ENCODE results near the gene C10orf95.

The C10orf95 gene

GRCh38 chr10:102433619-102434046, 17.7 kb downstream of the C10orf95 start:
- Histone ChIP-seq H3K9me3 (ENCODE audit: insufficient read depth, low read depth, low read length) (no peaks in the 10 kb centered on the region), H3K79me1 (ENCODE audit: low read length) (peaks cover 6% of the 10 kb centered on the region), H3K9ac (ENCODE audit: low read length) (no peak overlapping the region), H3K23ac (ENCODE audit: low read length) (no peak overlapping the region), H3K27me3 (ENCODE audit: insufficient read depth, low read length) (no peaks in the 10 kb centered on the region), H3K4ac (ENCODE audit: low read depth, low read length) (no peak overlapping the region), H4K8ac (ENCODE audit: low read depth, low read length) (no peak overlapping the region), H2BK12ac (ENCODE audit: low read length) (no peak overlapping the region), H3K14ac (ENCODE audit: low read length) (no peak overlapping the region), H4K12ac (ENCODE audit: low read depth, low read length) (no peak overlapping the region), H2BK120ac (ENCODE audit: insufficient read depth, low read length, poor library complexity) (no peak overlapping the region), H2AK5ac (ENCODE audit: low read length) (no peak overlapping the region), H3K4me2 (ENCODE audit: low read length) (no peak overlapping the region), H3K18ac (ENCODE audit: low read length) (no peak overlapping the region), H3K79me2 (ENCODE audit: control insufficient read depth, insufficient read depth, low read length, poor library complexity) (peaks cover 4% of the 10 kb centered on the region), H3K27ac (ENCODE audit: low read depth, low read length) (no peak overlapping the region), H3K4me1 (ENCODE audit: control insufficient read depth in 1 of 2, insufficient read depth in 2 of 2, low read length in 2 of 2) (peaks cover 10 to 24% of the 10 kb centered on the region in 2 experiments), H3K4me3 (ENCODE audit: low read depth, low read length) (no peak overlapping the region), H3K36me3 (ENCODE audit: control insufficient read depth in 1 of 2, insufficient read depth in 2 of 2, low read length in 2 of 2) (no peaks in the 10 kb centered on the region), H2BK5ac (ENCODE audit: low read depth, low read length, poor library complexity) (no peak overlapping the region), H2AFZ (ENCODE audit: insufficient read depth, low read length, poor library complexity) (no peak overlapping the region), H4K91ac (ENCODE audit: low read depth, low read length) (no peak overlapping the region)
- WGBS (ENCODE audit: extremely low coverage, insufficient coverage, insufficient read length), result no CpG with 5 or more reads among the region's 5 CpGs
- no peak for DNase-seq

GRCh38 chr10:102432162-102432950, 19.0 kb downstream of the C10orf95 start, which contains the start of gene CUEDC2:
TSS of gene CUEDC2 (minus strand) at chr10:102432574. CDS start at chr10:102425188, 7,386 bp downstream.
- Histone ChIP-seq H3K14ac (ENCODE audit: low read length) (peak within 1 kb of the TSS; percentile 71), H4K12ac (ENCODE audit: low read depth, low read length) (peak within 1 kb of the TSS; percentile 92), H3K4me2 (ENCODE audit: low read length) (peak within 1 kb of the TSS; percentile 91), H3K27ac (ENCODE audit: low read depth, low read length) (no peak within 1 kb of the TSS), H3K79me2 (ENCODE audit: control insufficient read depth, insufficient read depth, low read length, poor library complexity) (peaks cover 4% of the 10 kb centered on the region), H3K9ac (ENCODE audit: low read length) (peak within 1 kb of the TSS; percentile 88), H3K4me1 (ENCODE audit: control insufficient read depth in 1 of 2, insufficient read depth in 2 of 2, low read length in 2 of 2) (peaks cover 10 to 24% of the 10 kb centered on the region in 2 experiments), H2AFZ (ENCODE audit: insufficient read depth, low read length, poor library complexity) (peak within 1 kb of the TSS; percentile 27), H3K27me3 (ENCODE audit: insufficient read depth, low read length) (no peaks in the 10 kb centered on the region), H3K23ac (ENCODE audit: low read length) (no peak within 1 kb of the TSS), H2BK120ac (ENCODE audit: insufficient read depth, low read length, poor library complexity) (peak within 1 kb of the TSS; percentile 18), H3K18ac (ENCODE audit: low read length) (peak within 1 kb of the TSS; percentile 90), H2AK5ac (ENCODE audit: low read length) (peak within 1 kb of the TSS; percentile 70), H3K4ac (ENCODE audit: low read depth, low read length) (peak within 1 kb of the TSS; percentile 37), H3K9me3 (ENCODE audit: insufficient read depth, low read depth, low read length) (no peaks in the 10 kb centered on the region), H3K36me3 (ENCODE audit: control insufficient read depth in 1 of 2, insufficient read depth in 2 of 2, low read length in 2 of 2) (no peaks in the 10 kb centered on the region), H2BK5ac (ENCODE audit: low read depth, low read length, poor library complexity) (peak within 1 kb of the TSS; percentile 41), H3K4me3 (ENCODE audit: low read depth, low read length) (peak within 1 kb of the TSS; percentile 88), H3K79me1 (ENCODE audit: low read length) (peaks cover 6% of the 10 kb centered on the region), H2BK12ac (ENCODE audit: low read length) (peak within 1 kb of the TSS; percentile 20), H4K8ac (ENCODE audit: low read depth, low read length) (peak within 1 kb of the TSS; percentile 66), H4K91ac (ENCODE audit: low read depth, low read length) (peak within 1 kb of the TSS; percentile 64)
- WGBS (ENCODE audit: extremely low coverage, insufficient coverage, insufficient read length), result no CpG with 5 or more reads among the region's 52 CpGs
- peak; percentile 96 to 99 for DNase-seq

GRCh38 chr10:102431452-102432124, 19.8 kb downstream of the C10orf95 start:
- no peaks in the 10 kb centered on the region for H3K36me3 ChIP-seq (ENCODE audit: control insufficient read depth in 1 of 2, insufficient read depth in 2 of 2, low read length in 2 of 2)
- peaks cover 4% of the 10 kb centered on the region for H3K79me2 ChIP-seq (ENCODE audit: control insufficient read depth, insufficient read depth, low read length, poor library complexity)
- peaks cover 10 to 24% of the 10 kb centered on the region in 2 experiments for H3K4me1 ChIP-seq (ENCODE audit: control insufficient read depth in 1 of 2, insufficient read depth in 2 of 2, low read length in 2 of 2)
- H2BK5ac ChIP-seq (ENCODE audit: low read depth, low read length, poor library complexity), result no peak overlapping the region
- no peaks in the 10 kb centered on the region for H3K9me3 ChIP-seq (ENCODE audit: insufficient read depth, low read depth, low read length)
- H2BK12ac ChIP-seq (ENCODE audit: low read length), result peak overlapping the region; percentile 20
- H2AFZ ChIP-seq (ENCODE audit: insufficient read depth, low read length, poor library complexity), result peak overlapping the region; percentile 27
- no peak overlapping the region for H3K27ac ChIP-seq (ENCODE audit: low read depth, low read length)
- peak overlapping the region; percentile 91 for H3K4me2 ChIP-seq (ENCODE audit: low read length)
- H4K12ac ChIP-seq (ENCODE audit: low read depth, low read length), result peak overlapping the region; percentile 92
- peak overlapping the region; percentile 88 for H3K4me3 ChIP-seq (ENCODE audit: low read depth, low read length)
- H2BK120ac ChIP-seq (ENCODE audit: insufficient read depth, low read length, poor library complexity), result peak overlapping the region; percentile 18
- peak overlapping the region; percentile 70 for H2AK5ac ChIP-seq (ENCODE audit: low read length)
- no CpG with 5 or more reads among the region's 4 CpGs for WGBS (ENCODE audit: extremely low coverage, insufficient coverage, insufficient read length)
- DNase-seq, result no peak
- H3K18ac ChIP-seq (ENCODE audit: low read length), result peak overlapping the region; percentile 90
- H3K79me1 ChIP-seq (ENCODE audit: low read length), result peaks cover 6% of the 10 kb centered on the region
- H3K4ac ChIP-seq (ENCODE audit: low read depth, low read length), result peak overlapping the region; percentile 37
- no peak overlapping the region for H3K23ac ChIP-seq (ENCODE audit: low read length)
- no peaks in the 10 kb centered on the region for H3K27me3 ChIP-seq (ENCODE audit: insufficient read depth, low read length)
- H4K91ac ChIP-seq (ENCODE audit: low read depth, low read length), result peak overlapping the region; percentile 64
- H3K9ac ChIP-seq (ENCODE audit: low read length), result peak overlapping the region; percentile 88
- H3K14ac ChIP-seq (ENCODE audit: low read length), result peak overlapping the region; percentile 71
- peak overlapping the region; percentile 66 for H4K8ac ChIP-seq (ENCODE audit: low read depth, low read length)

- H3K79me1 ChIP-seq (ENCODE audit: low read length), result peaks cover 6% of the 10 kb centered on the region
- peaks cover 6 to 13% of the 10 kb centered on the region in 2 experiments for H3K4me1 ChIP-seq (ENCODE audit: control insufficient read depth in 1 of 2, insufficient read depth in 2 of 2, low read length in 2 of 2)
- H3K27me3 ChIP-seq (ENCODE audit: insufficient read depth, low read length), result no peaks in the 10 kb centered on the region
- H2AFZ ChIP-seq (ENCODE audit: insufficient read depth, low read length, poor library complexity), result no peak overlapping the region
- no peak overlapping the region for H3K9ac ChIP-seq (ENCODE audit: low read length)
- H2AK5ac ChIP-seq (ENCODE audit: low read length), result no peak overlapping the region
- H3K4ac ChIP-seq (ENCODE audit: low read depth, low read length), result no peak overlapping the region
- H3K9me3 ChIP-seq (ENCODE audit: insufficient read depth, low read depth, low read length), result no peaks in the 10 kb centered on the region
- no CpG with 5 or more reads among the region's 8 CpGs for WGBS (ENCODE audit: extremely low coverage, insufficient coverage, insufficient read length)
- H3K27ac ChIP-seq (ENCODE audit: low read depth, low read length), result peak overlapping the region; percentile 22
- peaks cover 4% of the 10 kb centered on the region for H3K79me2 ChIP-seq (ENCODE audit: control insufficient read depth, insufficient read depth, low read length, poor library complexity)
- H3K4me3 ChIP-seq (ENCODE audit: low read depth, low read length), result no peak overlapping the region
- no peak overlapping the region for H3K14ac ChIP-seq (ENCODE audit: low read length)
- DNase-seq, result peak; percentile 78 to 80
- no peak overlapping the region for H2BK12ac ChIP-seq (ENCODE audit: low read length)
- H3K4me2 ChIP-seq (ENCODE audit: low read length), result no peak overlapping the region
- H2BK120ac ChIP-seq (ENCODE audit: insufficient read depth, low read length, poor library complexity), result no peak overlapping the region
- H4K12ac ChIP-seq (ENCODE audit: low read depth, low read length), result no peak overlapping the region
- no peak overlapping the region for H3K18ac ChIP-seq (ENCODE audit: low read length)
- H2BK5ac ChIP-seq (ENCODE audit: low read depth, low read length, poor library complexity), result no peak overlapping the region
- no peak overlapping the region for H3K23ac ChIP-seq (ENCODE audit: low read length)
- no peak overlapping the region for H4K8ac ChIP-seq (ENCODE audit: low read depth, low read length)
- no peak overlapping the region for H4K91ac ChIP-seq (ENCODE audit: low read depth, low read length)
- peaks cover 1 to 7% of the 10 kb centered on the region in 2 experiments for H3K36me3 ChIP-seq (ENCODE audit: control insufficient read depth in 1 of 2, insufficient read depth in 2 of 2, low read length in 2 of 2)
Measured at GRCh38 chr10:102429468-102429867, 21.9 kb downstream of the C10orf95 start.
